Mucosa of rectum (tissue), 2 donors: ENCODE results near the gene PAM.
"Not testable (repeated sequence)": the region's sequence is repeated elsewhere in the genome, so short reads cannot be mapped to it uniquely, and the experiment has no call there.

ENCODE experiments used
- H3K27ac ChIP-seq, 2 donors: one replicate each; pipeline ENCODE4 v1.7.0; 2013; ENCODE audit warnings: inconsistent platforms in 2 of 2, low read depth in 2 of 2, low read length in 2 of 2
- H3K27me3 ChIP-seq, 2 donors: one replicate each; pipeline ENCODE4 v1.7.0; 2013; ENCODE audit warnings: low read length in 2 of 2; ENCODE audit not compliant: control insufficient read depth in 2 of 2, insufficient read depth in 2 of 2
- H3K36me3 ChIP-seq, 2 donors: one replicate each; pipeline ENCODE4 v1.7.0; 2013; ENCODE audit warnings: low read length in 2 of 2; ENCODE audit not compliant: control insufficient read depth in 2 of 2, insufficient read depth in 2 of 2
- H3K4me1 ChIP-seq, 2 donors: one replicate each; pipeline ENCODE4 v1.7.0; 2013; ENCODE audit warnings: low read length in 2 of 2, mild to moderate bottlenecking in 1 of 2; ENCODE audit not compliant: control insufficient read depth in 2 of 2, insufficient read depth in 2 of 2
- H3K4me3 ChIP-seq, 2 donors: one replicate each; pipeline ENCODE4 v1.7.0; 2013; ENCODE audit warnings: low read length in 2 of 2
- H3K9ac ChIP-seq, 2 donors: one replicate each; pipeline ENCODE4 v1.7.0; 2013; ENCODE audit warnings: low read length in 2 of 2, low read depth in 1 of 2, mild to moderate bottlenecking in 1 of 2
- H3K9me3 ChIP-seq, 2 donors: one replicate each; pipeline ENCODE4 v1.7.0; 2013; ENCODE audit warnings: low read length in 2 of 2; ENCODE audit not compliant: control insufficient read depth in 2 of 2
- donor health status: healthy.
- donor health status: Normal muscosa, but diverticular disease.

Gene PAM

GRCh38 chr5:102999191-102999590, 244.1 kb downstream of the PAM start:
- Histone ChIP-seq H3K27me3 (no peaks in the 10 kb centered on the region), H3K9ac (no peak overlapping the region), H3K9me3 (no peaks in the 10 kb centered on the region)

GRCh38 chr5:102999621-103000020, 244.5 kb downstream of the PAM start:
- not testable (repeated sequence) for H3K4me1 ChIP-seq, H3K9me3 ChIP-seq, H3K27me3 ChIP-seq, H3K4me3 ChIP-seq, H3K27ac ChIP-seq, H3K36me3 ChIP-seq, H3K9ac ChIP-seq

More at GRCh38 chr5:102999191-102999590, 244.1 kb downstream of the PAM start:
- Histone ChIP-seq H3K27ac (no peak overlapping the region), H3K36me3 (no peaks in the 10 kb centered on the region), H3K4me3 (no peak overlapping the region), H3K4me1 (no peaks in the 10 kb centered on the region)

DNA sequence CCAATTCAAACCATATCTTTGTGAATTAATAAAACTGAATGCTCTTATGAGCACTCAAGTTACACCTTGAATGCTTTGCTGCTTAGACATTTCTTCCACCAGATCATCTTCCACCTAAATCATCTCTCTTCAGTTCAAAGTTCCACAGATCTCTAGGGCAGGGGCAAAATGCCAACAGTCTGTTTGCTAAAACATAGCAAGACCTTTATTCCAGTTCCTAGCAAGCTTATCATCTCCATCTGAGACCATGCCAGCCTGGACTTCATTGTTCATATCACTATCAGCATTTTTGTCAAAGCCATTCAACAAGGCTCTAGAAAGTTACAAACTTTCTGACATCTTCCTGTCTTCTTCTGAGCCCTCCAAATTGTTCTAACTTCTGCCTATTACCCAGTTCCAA, 245.0 kb downstream of the PAM start:
- Histone ChIP-seq H3K4me1 (no peaks in the 10 kb centered on the region), H3K36me3 (no peaks in the 10 kb centered on the region), H3K27me3 (no peaks in the 10 kb centered on the region), H3K4me3 (no peak overlapping the region), H3K9me3 (no peaks in the 10 kb centered on the region), H3K27ac (no peak overlapping the region), H3K9ac (no peak overlapping the region)

- H3K27ac ChIP-seq, result no peak overlapping the region
- H3K27me3 ChIP-seq, result no peaks in the 10 kb centered on the region
- no peak overlapping the region for H3K9ac ChIP-seq
- no peaks in the 10 kb centered on the region for H3K9me3 ChIP-seq
- no peak overlapping the region for H3K4me3 ChIP-seq
- peaks cover 0 to 3% of the 10 kb centered on the region in 2 donors for H3K36me3 ChIP-seq
- H3K4me1 ChIP-seq, result no peaks in the 10 kb centered on the region
These were observed 248.8 kb downstream of the PAM start for GRCh38 chr5:103003872-103004271.

GRCh38 chr5:103005276-103005675, 250.2 kb downstream of the PAM start:
- H3K27me3 ChIP-seq, result no peaks in the 10 kb centered on the region
- no peak overlapping the region for H3K9ac ChIP-seq
- peaks cover 0 to 5% of the 10 kb centered on the region in 2 donors for H3K36me3 ChIP-seq
- H3K27ac ChIP-seq, result no peak overlapping the region
- no peak overlapping the region for H3K4me3 ChIP-seq
- no peaks in the 10 kb centered on the region for H3K4me1 ChIP-seq
- H3K9me3 ChIP-seq, result no peaks in the 10 kb centered on the region

- Histone ChIP-seq H3K9me3 (no peaks in the 10 kb centered on the region), H3K9ac (no peak overlapping the region), H3K4me3 (no peak overlapping the region), H3K27ac (no peak overlapping the region), H3K4me1 (no peaks in the 10 kb centered on the region), H3K36me3 (peaks cover 0 to 5% of the 10 kb centered on the region in 2 donors), H3K27me3 (no peaks in the 10 kb centered on the region)
These were observed 251.8 kb downstream of the PAM start for GRCh38 chr5:103006921-103007320.

DNA sequence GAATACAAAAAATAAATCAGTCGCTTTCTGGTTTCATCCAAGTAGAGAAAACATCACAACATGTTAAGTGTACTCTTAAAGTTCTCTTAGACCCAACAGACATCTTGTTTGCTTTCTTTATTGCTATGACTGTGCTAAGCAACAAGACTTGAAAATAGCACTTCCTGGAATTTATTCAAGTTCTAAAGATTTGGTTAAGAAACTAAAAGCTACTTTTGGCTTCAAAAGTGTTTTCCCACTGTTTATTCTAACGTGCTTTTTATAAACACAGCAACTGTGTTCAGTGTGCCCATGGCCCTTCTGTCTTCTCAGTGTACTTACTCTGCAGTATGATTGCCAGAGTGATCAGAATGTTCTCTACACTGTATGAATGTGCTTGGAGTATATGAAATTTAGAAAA, 255.1 kb downstream of the PAM start:
- H3K9ac ChIP-seq, result no peak overlapping the region
- no peaks in the 10 kb centered on the region for H3K27me3 ChIP-seq
- no peak overlapping the region for H3K4me3 ChIP-seq
- H3K36me3 ChIP-seq, result peaks cover 0 to 5% of the 10 kb centered on the region in 2 donors
- H3K4me1 ChIP-seq, result no peaks in the 10 kb centered on the region
- H3K27ac ChIP-seq, result no peak overlapping the region
- no peaks in the 10 kb centered on the region for H3K9me3 ChIP-seq

DNA sequence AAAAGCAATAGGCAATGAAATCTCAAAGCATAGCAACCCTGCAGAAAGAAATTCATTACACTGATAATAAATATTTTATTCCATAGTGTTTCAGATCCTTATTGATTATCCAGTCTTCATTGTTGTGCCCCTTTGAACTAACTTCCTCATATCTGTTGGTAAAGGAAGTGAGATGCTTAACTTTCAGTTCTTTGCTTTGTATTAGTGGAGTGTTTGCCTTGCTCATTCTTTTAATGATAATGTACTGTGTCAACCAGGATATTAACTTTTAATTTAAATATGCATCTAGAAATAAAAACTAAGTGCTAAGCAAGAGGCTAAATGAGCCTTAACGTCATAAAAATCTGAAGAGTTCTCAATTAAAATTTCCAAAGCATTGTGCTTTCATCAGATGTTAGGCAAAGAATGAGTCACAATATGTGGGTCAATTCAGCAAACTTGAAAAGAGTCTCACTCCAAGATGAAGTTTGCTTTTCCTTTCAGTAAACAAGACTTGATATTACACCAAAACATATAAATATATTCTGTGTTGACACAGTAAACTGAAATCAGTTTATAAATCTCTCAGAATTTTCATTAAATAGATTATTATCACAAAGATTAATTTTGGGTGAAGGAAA, 258.9 kb downstream of the PAM start:
- no peaks in the 10 kb centered on the region for H3K27me3 ChIP-seq
- no peaks in the 10 kb centered on the region for H3K4me1 ChIP-seq
- no peak overlapping the region for H3K9ac ChIP-seq
- H3K27ac ChIP-seq, result no peak overlapping the region
- H3K9me3 ChIP-seq, result no peaks in the 10 kb centered on the region
- peaks cover 0 to 2% of the 10 kb centered on the region in 2 donors for H3K36me3 ChIP-seq
- H3K4me3 ChIP-seq, result no peak overlapping the region

DNA sequence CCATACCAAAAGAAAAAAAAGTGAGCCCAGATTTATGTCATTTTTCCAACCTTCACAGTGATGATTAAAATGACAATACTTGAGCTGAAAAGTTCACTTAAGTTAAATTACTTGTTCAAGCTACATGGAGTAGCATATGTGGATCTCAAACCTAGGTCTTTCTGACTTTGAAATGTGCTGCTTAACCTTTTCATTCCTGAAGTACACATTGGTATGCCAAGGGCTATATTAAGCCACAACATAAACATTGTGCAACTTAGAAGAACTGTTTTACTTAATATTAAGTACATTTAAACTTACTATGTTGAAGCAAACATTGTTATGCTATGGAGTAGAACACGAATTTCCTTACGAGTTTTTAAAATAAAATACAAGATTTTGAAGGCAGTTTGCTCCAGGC, 259.9 kb downstream of the PAM start:
- no peak overlapping the region for H3K27ac ChIP-seq
- H3K4me1 ChIP-seq, result no peaks in the 10 kb centered on the region
- no peaks in the 10 kb centered on the region for H3K27me3 ChIP-seq
- no peak overlapping the region for H3K9ac ChIP-seq
- H3K36me3 ChIP-seq, result no peaks in the 10 kb centered on the region
- H3K9me3 ChIP-seq, result no peaks in the 10 kb centered on the region
- no peak overlapping the region for H3K4me3 ChIP-seq

DNA sequence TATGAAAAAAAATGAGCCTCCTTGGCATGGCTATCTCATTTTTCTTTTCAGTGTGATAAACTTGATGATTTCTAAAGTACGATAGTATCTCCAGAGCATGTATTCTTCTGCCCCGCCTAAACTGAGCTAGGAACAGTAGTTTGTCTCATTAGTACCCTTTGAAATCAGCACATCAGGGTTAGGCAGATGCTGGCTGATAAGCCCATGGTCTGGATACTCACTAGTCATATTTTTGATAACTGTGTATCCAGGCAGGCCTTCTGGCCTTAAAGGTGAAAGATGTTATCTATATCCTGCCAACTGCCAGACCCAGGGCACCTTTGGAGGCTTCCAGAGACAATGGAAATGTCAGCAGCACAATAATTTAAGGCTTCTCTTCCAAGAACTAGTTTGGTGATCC, 261.1 kb downstream of the PAM start:
- Histone ChIP-seq H3K36me3 (no peaks in the 10 kb centered on the region), H3K4me1 (no peaks in the 10 kb centered on the region), H3K27ac (no peak overlapping the region)

GRCh38 chr5:103019804-103020203, 264.7 kb downstream of the PAM start:
- H3K4me1 ChIP-seq, result no peaks in the 10 kb centered on the region

More for the DNA sequence above, 261.1 kb downstream of the PAM start:
- Histone ChIP-seq H3K9me3 (no peaks in the 10 kb centered on the region), H3K9ac (no peak overlapping the region), H3K4me3 (no peak overlapping the region), H3K27me3 (no peaks in the 10 kb centered on the region)

More at GRCh38 chr5:103019804-103020203, 264.7 kb downstream of the PAM start:
- Histone ChIP-seq H3K27me3 (no peaks in the 10 kb centered on the region), H3K27ac (no peak overlapping the region), H3K36me3 (no peaks in the 10 kb centered on the region), H3K4me3 (no peak overlapping the region), H3K9me3 (no peaks in the 10 kb centered on the region), H3K9ac (no peak overlapping the region)
